SK-N-SH (cell line): Measurements from ENCODE around the gene ASB9. TPM values are rescaled to one million over a fixed set of nuclear protein-coding genes. Genes with fewer than 3 reads are reported as not detected.

ENCODE experiments used
- CTCF ChIA-PET: fragments of 300-600, 350-600 bp; formaldehyde crosslinking; extraction: SDS; loops from one replicate; lab custom pipeline; 2021; lab: Yijun Ruan, JAX
- POLR2A ChIA-PET: fragments of 350-600 bp; sonication (Branson Sonifier 250); formaldehyde crosslinking; extraction: SDS; loops from one replicate; lab custom pipeline; 2020; ENCODE audit warnings: antibody characterized with exemption, inconsistent platforms; lab: Yijun Ruan, JAX
- DNase-seq: peaks from one replicate; pipeline ENCODE4 v3.0.0; 2012
- H2AFZ ChIP-seq: fragments of 200-600 bp; sonication (generic); 2 replicates; pipeline ENCODE4 v1.8.1; 2016; ENCODE audit warnings: antibody characterized with exemption, mild to moderate bottlenecking, low read depth
- H3F3A ChIP-seq: fragments of 200-600 bp; sonication (generic); replicated peaks from 2 replicates; pipeline ENCODE3; 2016; ENCODE audit warnings: antibody characterized with exemption, mild to moderate bottlenecking; ENCODE audit not compliant: insufficient read depth
- H3K27ac ChIP-seq, 2 experiments: fragments of 200-500 bp in 1 of 2; fragments of 200-600 bp in 1 of 2; sonication (Bioruptor generic) in 1 of 2; sonication (generic), shearing (Covaris generic) in 1 of 2; 2 replicates each; pipeline versions ENCODE4 v1.5.1 to v1.6.1; 2014 to 2016; ENCODE audit warnings: low read depth in 2 of 2, inconsistent platforms in 1 of 2, low read length in 1 of 2, mild to moderate bottlenecking in 1 of 2, mixed read lengths in 1 of 2
- H3K27me3 ChIP-seq: fragments of 200-600 bp; sonication (generic), shearing (Covaris generic); 2 replicates; pipeline ENCODE4 v1.6.1; 2016; ENCODE audit warnings: mixed run types; ENCODE audit not compliant: insufficient read depth
- H3K36me3 ChIP-seq, 2 experiments: fragments of 200-500 bp in 1 of 2; fragments of 200-600 bp in 1 of 2; sonication (Bioruptor generic) in 1 of 2; sonication (generic) in 1 of 2; replicated peaks in 1 of 2; 2 replicates each; pipeline versions ENCODE3 to v1.5.1; 2014 to 2016; ENCODE audit warnings: low read length in 1 of 2, mild to moderate bottlenecking in 1 of 2; ENCODE audit not compliant: insufficient read depth in 2 of 2, control insufficient read depth in 1 of 2
- H3K4me1 ChIP-seq, 2 experiments: fragments of 200-500 bp in 1 of 2; fragments of 200-600 bp in 1 of 2; sonication (Bioruptor generic) in 1 of 2; sonication (generic), shearing (Covaris generic) in 1 of 2; 2 replicates each; pipeline versions ENCODE4 v1.5.1 to v1.6.1; 2014 to 2016; ENCODE audit warnings: low read depth in 1 of 2, low read length in 1 of 2, mixed run types in 1 of 2; ENCODE audit not compliant: insufficient read depth in 2 of 2, control insufficient read depth in 1 of 2
- H3K4me2 ChIP-seq: fragments of 200-600 bp; sonication (generic), shearing (Covaris generic); 2 replicates; pipeline ENCODE4 v1.6.1; 2017; ENCODE audit warnings: mixed run types
- H3K4me3 ChIP-seq, 2 experiments: fragments of 200-500 bp in 1 of 2; fragments of 200-600 bp in 1 of 2; sonication (Bioruptor generic) in 1 of 2; sonication (generic), shearing (Covaris generic) in 1 of 2; 2 replicates each; pipeline versions ENCODE4 v1.5.1 to v1.8.1; 2014 to 2016; ENCODE audit warnings: low read depth in 2 of 2, inconsistent platforms in 1 of 2, low read length in 1 of 2, mild to moderate bottlenecking in 1 of 2, mixed read lengths in 1 of 2, moderate library complexity in 1 of 2
- H3K79me2 ChIP-seq: fragments of 200-600 bp; sonication (generic); 2 replicates; pipeline ENCODE4 v1.8.1; 2017; ENCODE audit warnings: mild to moderate bottlenecking; ENCODE audit not compliant: insufficient read depth
- H3K9ac ChIP-seq: fragments of 200-600 bp; sonication (generic); 2 replicates; pipeline ENCODE4 v1.6.1; 2017; ENCODE audit warnings: mixed run types
- H3K9me2 ChIP-seq: fragments of 200-600 bp; sonication (generic); 2 replicates; pipeline ENCODE4 v1.6.1; 2017; ENCODE audit warnings: mixed run types
- H3K9me3 ChIP-seq: fragments of 200-600 bp; sonication (generic); 2 replicates; pipeline ENCODE4 v1.6.1; 2017; ENCODE audit warnings: mixed run types, mild to moderate bottlenecking, moderate library complexity
- H4K20me1 ChIP-seq: fragments of 200-600 bp; sonication (generic); 2 replicates; pipeline ENCODE4 v1.6.1; 2017; ENCODE audit warnings: mild to moderate bottlenecking, mixed run types; ENCODE audit not compliant: insufficient read depth
- CTCF ChIP-seq: fragments of 200-600 bp; sonication (generic); IDR thresholded peaks from 2 replicates; pipeline ENCODE4 v1.6.1; 2017; ENCODE audit warnings: antibody characterized with exemption, mild to moderate bottlenecking, moderate library complexity
- EZH2phosphoT487 ChIP-seq: fragments of 200-600 bp; sonication (generic); IDR thresholded peaks from 2 replicates; pipeline ENCODE4 v1.6.1; 2017; ENCODE audit warnings: low read depth, mixed run types, mild to moderate bottlenecking, antibody characterized with exemption, moderate library complexity, borderline replicate concordance
- FOXJ3 ChIP-seq: sonication (generic); formaldehyde crosslinking; IDR thresholded peaks from 2 replicates; pipeline ENCODE4 v1.5.1; 2020; ENCODE audit warnings: mild to moderate bottlenecking, missing genetic modification reagents
- GABPA ChIP-seq: IDR thresholded peaks from 2 replicates; pipeline ENCODE4 v1.4.0; 2012; ENCODE audit warnings: low read depth, mild to moderate bottlenecking
- MEF2A ChIP-seq: IDR thresholded peaks from 2 replicates; pipeline ENCODE4 v1.4.0; 2012; ENCODE audit warnings: low read depth, borderline replicate concordance
- NFIC ChIP-seq: IDR thresholded peaks from 2 replicates; pipeline ENCODE4 v1.4.0; 2012; ENCODE audit warnings: borderline replicate concordance
- POLR2AphosphoS5 ChIP-seq: IDR thresholded peaks from 2 replicates; pipeline ENCODE4 v1.6.1; 2012; ENCODE audit warnings: low read depth, low read length
- RAD21 ChIP-seq: IDR thresholded peaks from 2 replicates; pipeline ENCODE4 v1.6.1; 2012; ENCODE audit warnings: mild to moderate bottlenecking, low read length
- TCF12 ChIP-seq: IDR thresholded peaks from 2 replicates; pipeline ENCODE4 v1.4.0; 2012
- USF2 ChIP-seq: fragments of 150-350 bp; IDR thresholded peaks from 2 replicates; pipeline ENCODE4 v1.6.1; 2017; ENCODE audit warnings: antibody characterized with exemption, low read length, low read depth, borderline replicate concordance
- YY1 ChIP-seq: IDR thresholded peaks from 2 replicates; pipeline ENCODE4 v1.4.0; 2012; ENCODE audit warnings: low read depth, mild to moderate bottlenecking
- polyA plus RNA-seq, 3 experiments: library from polyadenylated mRNA; depleted of rRNA; stranded (reverse); fragments of >200 nt; gene quantifications; 2 replicates each; pipeline ENCODE4 v1.2.3, GENCODE V29; 2012
- TF ChIP-seq, protein P1 (sequence below): IDR thresholded peaks from 2 replicates; pipeline ENCODE4 v1.4.0; 2012; ENCODE audit warnings: low read depth, borderline replicate concordance
- TF ChIP-seq, protein P2 (sequence below): IDR thresholded peaks from 2 replicates; pipeline ENCODE4; 2012
- TF ChIP-seq, protein P3 (sequence below): IDR thresholded peaks from 2 replicates; pipeline ENCODE4 v1.4.0; 2012; ENCODE audit warnings: low read depth
- TF ChIP-seq, protein P4 (sequence below): IDR thresholded peaks from 2 replicates; pipeline ENCODE4 v1.6.1; 2012; ENCODE audit warnings: mild to moderate bottlenecking, low read depth, low read length, moderate library complexity

Gene ASB9
- polyA plus RNA-seq, 1 of the 3 experiments (the other 2 are of a cell fraction) = 2.5 TPM

DNA sequence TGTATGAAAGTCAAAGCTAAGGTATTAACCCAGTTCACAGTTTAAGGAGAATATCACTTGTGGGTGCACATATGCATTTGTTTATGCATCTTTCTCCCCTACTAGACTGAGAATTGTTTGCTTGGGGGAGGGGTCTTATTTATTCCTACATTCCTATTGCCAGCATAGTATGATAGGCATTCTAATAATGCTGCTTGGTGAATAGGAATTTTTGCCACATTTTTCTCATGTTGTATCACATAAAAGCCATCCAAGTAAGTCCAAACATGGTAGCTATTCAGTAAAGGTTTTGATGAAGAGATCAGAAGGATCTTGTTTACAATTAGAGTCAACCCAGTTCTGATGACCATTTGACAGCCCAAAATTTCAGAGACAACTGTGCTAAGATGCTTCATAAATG is 48.6 kb downstream of the ASB9 start:
- Histone ChIP-seq H4K20me1 (no peaks in the 10 kb centered on the region), H3K27ac (no peak overlapping the region), H3K4me1 (no peaks in the 10 kb centered on the region), H3K9me2 (no peaks in the 10 kb centered on the region), H3K4me2 (no peak overlapping the region), H3K36me3 (no peaks in the 10 kb centered on the region), H3K27me3 (no peaks in the 10 kb centered on the region), H3K4me3 (no peak overlapping the region), H3F3A (no peaks in the 10 kb centered on the region), H2AFZ (no peak overlapping the region), H3K9ac (no peak overlapping the region), H3K79me2 (no peaks in the 10 kb centered on the region), H3K9me3 (no peaks in the 10 kb centered on the region)
- no peak for DNase-seq
- ChIA-PET POLR2A (no interaction called here), CTCF (interaction anchor here (0.7 kb wide), 1 partner anchor 21 kb away, joined by 3 read pairs; no protein-coding TSS in a partner anchor)
- TF ChIP-seq CTCF = no peak
- TF ChIP-seq NFIC = no peak
- TF ChIP-seq USF2 = no peak
- TF ChIP-seq YY1 = no peak
- no peak for TF ChIP-seq RAD21
- TF ChIP-seq, protein P1, sequence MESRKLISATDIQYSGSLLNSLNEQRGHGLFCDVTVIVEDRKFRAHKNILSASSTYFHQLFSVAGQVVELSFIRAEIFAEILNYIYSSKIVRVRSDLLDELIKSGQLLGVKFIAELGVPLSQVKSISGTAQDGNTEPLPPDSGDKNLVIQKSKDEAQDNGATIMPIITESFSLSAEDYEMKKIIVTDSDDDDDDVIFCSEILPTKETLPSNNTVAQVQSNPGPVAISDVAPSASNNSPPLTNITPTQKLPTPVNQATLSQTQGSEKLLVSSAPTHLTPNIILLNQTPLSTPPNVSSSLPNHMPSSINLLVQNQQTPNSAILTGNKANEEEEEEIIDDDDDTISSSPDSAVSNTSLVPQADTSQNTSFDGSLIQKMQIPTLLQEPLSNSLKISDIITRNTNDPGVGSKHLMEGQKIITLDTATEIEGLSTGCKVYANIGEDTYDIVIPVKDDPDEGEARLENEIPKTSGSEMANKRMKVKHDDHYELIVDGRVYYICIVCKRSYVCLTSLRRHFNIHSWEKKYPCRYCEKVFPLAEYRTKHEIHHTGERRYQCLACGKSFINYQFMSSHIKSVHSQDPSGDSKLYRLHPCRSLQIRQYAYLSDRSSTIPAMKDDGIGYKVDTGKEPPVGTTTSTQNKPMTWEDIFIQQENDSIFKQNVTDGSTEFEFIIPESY = no peak
- no peak for TF ChIP-seq EZH2phosphoT487
- no peak for TF ChIP-seq MEF2A
- TF ChIP-seq, protein P2, sequence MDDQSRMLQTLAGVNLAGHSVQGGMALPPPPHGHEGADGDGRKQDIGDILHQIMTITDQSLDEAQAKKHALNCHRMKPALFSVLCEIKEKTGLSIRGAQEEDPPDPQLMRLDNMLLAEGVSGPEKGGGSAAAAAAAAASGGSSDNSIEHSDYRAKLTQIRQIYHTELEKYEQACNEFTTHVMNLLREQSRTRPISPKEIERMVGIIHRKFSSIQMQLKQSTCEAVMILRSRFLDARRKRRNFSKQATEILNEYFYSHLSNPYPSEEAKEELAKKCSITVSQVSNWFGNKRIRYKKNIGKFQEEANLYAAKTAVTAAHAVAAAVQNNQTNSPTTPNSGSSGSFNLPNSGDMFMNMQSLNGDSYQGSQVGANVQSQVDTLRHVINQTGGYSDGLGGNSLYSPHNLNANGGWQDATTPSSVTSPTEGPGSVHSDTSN = no peak
- TF ChIP-seq, protein P3, sequence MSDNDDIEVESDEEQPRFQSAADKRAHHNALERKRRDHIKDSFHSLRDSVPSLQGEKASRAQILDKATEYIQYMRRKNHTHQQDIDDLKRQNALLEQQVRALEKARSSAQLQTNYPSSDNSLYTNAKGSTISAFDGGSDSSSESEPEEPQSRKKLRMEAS = no peak
- no peak for TF ChIP-seq POLR2AphosphoS5
- TF ChIP-seq FOXJ3 (CRISPR knock-in tag) = no peak
- TF ChIP-seq TCF12 = no peak
- TF ChIP-seq GABPA = no peak
- TF ChIP-seq, protein P4, sequence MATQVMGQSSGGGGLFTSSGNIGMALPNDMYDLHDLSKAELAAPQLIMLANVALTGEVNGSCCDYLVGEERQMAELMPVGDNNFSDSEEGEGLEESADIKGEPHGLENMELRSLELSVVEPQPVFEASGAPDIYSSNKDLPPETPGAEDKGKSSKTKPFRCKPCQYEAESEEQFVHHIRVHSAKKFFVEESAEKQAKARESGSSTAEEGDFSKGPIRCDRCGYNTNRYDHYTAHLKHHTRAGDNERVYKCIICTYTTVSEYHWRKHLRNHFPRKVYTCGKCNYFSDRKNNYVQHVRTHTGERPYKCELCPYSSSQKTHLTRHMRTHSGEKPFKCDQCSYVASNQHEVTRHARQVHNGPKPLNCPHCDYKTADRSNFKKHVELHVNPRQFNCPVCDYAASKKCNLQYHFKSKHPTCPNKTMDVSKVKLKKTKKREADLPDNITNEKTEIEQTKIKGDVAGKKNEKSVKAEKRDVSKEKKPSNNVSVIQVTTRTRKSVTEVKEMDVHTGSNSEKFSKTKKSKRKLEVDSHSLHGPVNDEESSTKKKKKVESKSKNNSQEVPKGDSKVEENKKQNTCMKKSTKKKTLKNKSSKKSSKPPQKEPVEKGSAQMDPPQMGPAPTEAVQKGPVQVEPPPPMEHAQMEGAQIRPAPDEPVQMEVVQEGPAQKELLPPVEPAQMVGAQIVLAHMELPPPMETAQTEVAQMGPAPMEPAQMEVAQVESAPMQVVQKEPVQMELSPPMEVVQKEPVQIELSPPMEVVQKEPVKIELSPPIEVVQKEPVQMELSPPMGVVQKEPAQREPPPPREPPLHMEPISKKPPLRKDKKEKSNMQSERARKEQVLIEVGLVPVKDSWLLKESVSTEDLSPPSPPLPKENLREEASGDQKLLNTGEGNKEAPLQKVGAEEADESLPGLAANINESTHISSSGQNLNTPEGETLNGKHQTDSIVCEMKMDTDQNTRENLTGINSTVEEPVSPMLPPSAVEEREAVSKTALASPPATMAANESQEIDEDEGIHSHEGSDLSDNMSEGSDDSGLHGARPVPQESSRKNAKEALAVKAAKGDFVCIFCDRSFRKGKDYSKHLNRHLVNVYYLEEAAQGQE = no peak
